ENCODE measurements around the gene ANKRD36C. TPM values are rescaled to one million over a fixed set of nuclear protein-coding genes. Genes with fewer than 3 reads are reported as not detected.
A peak's percentile ranks its signal among the peaks of the same experiment; 100 is the strongest.
"Not testable (repeated sequence)": the region's sequence is repeated elsewhere in the genome, so short reads cannot be mapped to it uniquely, and the experiment has no call there.

Gene ANKRD36C
- 3.2 TPM for polyA plus RNA-seq (2013, experiment 1 of 2; ENCODE audit: insufficient read length)
- polyA plus RNA-seq (2013, experiment 2 of 2; ENCODE audit: insufficient read length): 2.8 TPM

- DNase-seq: peak; percentile 8
Measured at GRCh38 chr2:95991351-95992094, at the start of gene ANKRD36C. Gene ANKRD36C, minus strand, starts transcription at chr2:95991824. Its CDS starts 116 bp downstream, at chr2:95991708.

- not testable (repeated sequence) for DNase-seq
Measured at GRCh38 chr2:96035554-96035953, 43.9 kb upstream of the ANKRD36C start.

GRCh38 chr2:96034792-96035191 is 43.2 kb upstream of the ANKRD36C start, which contains the start of gene GPAT2:
Gene GPAT2, minus strand, starts transcription at chr2:96034916. Its CDS starts 2,557 bp downstream, at chr2:96032359.
- not testable (repeated sequence) for DNase-seq

GRCh38 chr2:96033997-96034396 is 42.4 kb upstream of the ANKRD36C start:
- DNase-seq: not testable (repeated sequence)

- not testable (repeated sequence) for DNase-seq
Measured at GRCh38 chr2:96027725-96028325, 36.2 kb upstream of the ANKRD36C start.

- DNase-seq: not testable (repeated sequence)
Measured at GRCh38 chr2:96025755-96026154, 34.1 kb upstream of the ANKRD36C start.

- DNase-seq: no peak
Measured at GRCh38 chr2:96025194-96025492, 33.5 kb upstream of the ANKRD36C start.

GRCh38 chr2:96024336-96025193 is 32.9 kb upstream of the ANKRD36C start:
- no peak for DNase-seq

GRCh38 chr2:96023701-96024100 is 32.1 kb upstream of the ANKRD36C start:
- not testable (repeated sequence) for DNase-seq

- DNase-seq: peak; percentile 67
Measured at GRCh38 chr2:96022701-96023447, 31.2 kb upstream of the ANKRD36C start.

- not testable (repeated sequence) for DNase-seq
Measured at GRCh38 chr2:96022126-96022525, 30.5 kb upstream of the ANKRD36C start.

GRCh38 chr2:96021142-96021541 is 29.5 kb upstream of the ANKRD36C start:
- DNase-seq: not testable (repeated sequence)

GRCh38 chr2:96019909-96020590 is 28.4 kb upstream of the ANKRD36C start:
- not testable (repeated sequence) for DNase-seq

- not testable (repeated sequence) for DNase-seq
Measured at GRCh38 chr2:96016321-96016720, 24.7 kb upstream of the ANKRD36C start.

- DNase-seq: not testable (repeated sequence)
Measured at GRCh38 chr2:96012792-96013264, 21.2 kb upstream of the ANKRD36C start.

- not testable (repeated sequence) for DNase-seq
Measured at GRCh38 chr2:96012086-96012791, 20.6 kb upstream of the ANKRD36C start.

- DNase-seq: peak; percentile 9
Measured at GRCh38 chr2:96011129-96011455, 19.5 kb upstream of the ANKRD36C start.

- peak; percentile 85 for DNase-seq
Measured at GRCh38 chr2:96010320-96011128, 18.9 kb upstream of the ANKRD36C start.

- DNase-seq: not testable (repeated sequence)
Measured at GRCh38 chr2:96009833-96010232, 18.2 kb upstream of the ANKRD36C start.

- DNase-seq: not testable (repeated sequence)
Measured at GRCh38 chr2:96008051-96008450, 16.4 kb upstream of the ANKRD36C start.
